ENCODE measurements around the gene CTSO.

Gene CTSO

DNA sequence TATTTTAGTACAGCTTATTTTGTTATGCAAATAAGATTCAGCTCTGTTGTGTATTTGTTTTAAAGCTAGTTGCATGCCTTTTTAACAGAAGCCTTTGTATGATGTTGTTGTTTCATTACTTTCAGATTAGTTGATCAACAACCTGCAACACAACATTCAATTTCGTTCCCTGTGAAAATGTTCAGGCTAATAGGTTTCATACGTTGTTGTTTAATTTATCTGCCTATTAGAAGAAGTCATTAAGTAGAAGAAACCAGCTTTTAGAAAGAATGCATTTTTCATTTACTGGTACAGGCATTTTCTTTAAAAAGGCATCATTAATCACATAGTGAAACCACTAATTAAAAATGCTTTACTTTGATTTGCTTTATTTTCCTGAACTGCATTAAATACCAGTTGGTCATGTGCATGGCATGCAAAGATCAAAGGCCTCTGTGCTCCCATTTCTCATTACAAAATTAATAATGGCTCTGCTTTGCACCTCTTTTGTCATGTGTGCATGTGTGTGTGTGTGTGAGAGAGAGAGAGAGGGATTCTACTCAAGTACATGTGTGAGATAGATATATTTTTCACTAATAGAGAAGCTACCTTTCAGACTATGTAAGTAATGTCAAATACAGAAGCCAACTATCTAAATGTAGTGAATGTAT, 29.2 kb upstream of the CTSO start (continued):
- TF ChIP-seq, protein P1, sequence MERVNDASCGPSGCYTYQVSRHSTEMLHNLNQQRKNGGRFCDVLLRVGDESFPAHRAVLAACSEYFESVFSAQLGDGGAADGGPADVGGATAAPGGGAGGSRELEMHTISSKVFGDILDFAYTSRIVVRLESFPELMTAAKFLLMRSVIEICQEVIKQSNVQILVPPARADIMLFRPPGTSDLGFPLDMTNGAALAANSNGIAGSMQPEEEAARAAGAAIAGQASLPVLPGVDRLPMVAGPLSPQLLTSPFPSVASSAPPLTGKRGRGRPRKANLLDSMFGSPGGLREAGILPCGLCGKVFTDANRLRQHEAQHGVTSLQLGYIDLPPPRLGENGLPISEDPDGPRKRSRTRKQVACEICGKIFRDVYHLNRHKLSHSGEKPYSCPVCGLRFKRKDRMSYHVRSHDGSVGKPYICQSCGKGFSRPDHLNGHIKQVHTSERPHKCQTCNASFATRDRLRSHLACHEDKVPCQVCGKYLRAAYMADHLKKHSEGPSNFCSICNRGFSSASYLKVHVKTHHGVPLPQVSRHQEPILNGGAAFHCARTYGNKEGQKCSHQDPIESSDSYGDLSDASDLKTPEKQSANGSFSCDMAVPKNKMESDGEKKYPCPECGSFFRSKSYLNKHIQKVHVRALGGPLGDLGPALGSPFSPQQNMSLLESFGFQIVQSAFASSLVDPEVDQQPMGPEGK (CRISPR knock-in tag; IDR thresholded peaks at IDR 0.05; ENCODE audit: borderline replicate concordance), result no peak
- no peak for TF ChIP-seq RARB (CRISPR knock-in tag; IDR thresholded peaks at IDR 0.05)
- no peak for TF ChIP-seq ISL1 (CRISPR knock-in tag; IDR thresholded peaks at IDR 0.05)
- no peak for TF ChIP-seq TSHZ2 (CRISPR knock-in tag; IDR thresholded peaks at IDR 0.05)
- no peak for TF ChIP-seq TCF4 (CRISPR knock-in tag; IDR thresholded peaks at IDR 0.05; ENCODE audit: borderline replicate concordance)
- no peak for TF ChIP-seq OSR1 (CRISPR knock-in tag; IDR thresholded peaks at IDR 0.05)

- TF ChIP-seq, protein P2, sequence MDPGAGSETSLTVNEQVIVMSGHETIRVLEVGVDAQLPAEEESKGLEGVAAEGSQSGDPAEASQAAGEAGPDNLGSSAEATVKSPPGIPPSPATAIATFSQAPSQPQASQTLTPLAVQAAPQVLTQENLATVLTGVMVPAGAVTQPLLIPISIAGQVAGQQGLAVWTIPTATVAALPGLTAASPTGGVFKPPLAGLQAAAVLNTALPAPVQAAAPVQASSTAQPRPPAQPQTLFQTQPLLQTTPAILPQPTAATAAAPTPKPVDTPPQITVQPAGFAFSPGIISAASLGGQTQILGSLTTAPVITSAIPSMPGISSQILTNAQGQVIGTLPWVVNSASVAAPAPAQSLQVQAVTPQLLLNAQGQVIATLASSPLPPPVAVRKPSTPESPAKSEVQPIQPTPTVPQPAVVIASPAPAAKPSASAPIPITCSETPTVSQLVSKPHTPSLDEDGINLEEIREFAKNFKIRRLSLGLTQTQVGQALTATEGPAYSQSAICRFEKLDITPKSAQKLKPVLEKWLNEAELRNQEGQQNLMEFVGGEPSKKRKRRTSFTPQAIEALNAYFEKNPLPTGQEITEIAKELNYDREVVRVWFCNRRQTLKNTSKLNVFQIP (CRISPR knock-in tag; IDR thresholded peaks at IDR 0.05; ENCODE audit: borderline replicate concordance, low read depth), result no peak
- TF ChIP-seq, protein P1 (CRISPR knock-in tag; IDR thresholded peaks at IDR 0.05; ENCODE audit: borderline replicate concordance), result no peak
- TF ChIP-seq ZNF565 (CRISPR knock-in tag; conservative IDR thresholded peaks at IDR 0.05; ENCODE audit: low read depth) (no peak), TOX (CRISPR knock-in tag; IDR thresholded peaks at IDR 0.05; ENCODE audit: borderline replicate concordance) (no peak), ZFP3 (CRISPR knock-in tag; IDR thresholded peaks at IDR 0.05) (no peak), RARB (CRISPR knock-in tag; IDR thresholded peaks at IDR 0.05) (no peak), CREB5 (CRISPR knock-in tag; IDR thresholded peaks at IDR 0.05; ENCODE audit: low read depth) (no peak), ZNF8 (CRISPR knock-in tag; IDR thresholded peaks at IDR 0.05) (no peak)
- no peak for ATAC-seq
Observed at GRCh38 chr4:155978810-155979209, 25.1 kb upstream of the CTSO start.

DNA sequence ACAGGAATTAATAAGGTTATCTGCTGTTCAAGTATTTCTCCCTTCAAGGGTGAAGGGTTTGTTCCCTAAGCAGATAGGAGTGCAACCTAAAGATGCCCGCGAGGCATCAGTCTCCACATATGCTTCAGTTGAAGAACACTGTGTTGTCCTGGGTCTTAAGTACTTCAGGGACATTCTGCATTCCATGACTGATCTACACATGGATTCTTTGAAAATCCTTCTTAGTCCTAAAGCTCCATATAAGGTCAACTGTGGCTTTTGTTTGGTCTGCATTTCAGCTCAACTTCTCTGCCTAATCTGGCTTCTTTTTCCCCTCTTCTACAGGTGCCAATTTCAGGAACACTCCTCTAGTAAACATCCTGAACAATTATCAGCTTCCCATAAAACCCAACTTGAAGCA, 21.8 kb upstream of the CTSO start:
- TF ChIP-seq ISL1 (CRISPR knock-in tag; IDR thresholded peaks at IDR 0.05) (no peak), ZC3H10 (CRISPR knock-in tag; IDR thresholded peaks at IDR 0.05) (no peak), TOX (CRISPR knock-in tag; IDR thresholded peaks at IDR 0.05; ENCODE audit: borderline replicate concordance) (no peak), ARNTL (CRISPR knock-in tag; IDR thresholded peaks at IDR 0.05; ENCODE audit: borderline replicate concordance, low read depth) (no peak), ZNF70 (CRISPR knock-in tag; IDR thresholded peaks at IDR 0.05) (no peak)
- no peak for ATAC-seq

- ATAC-seq, result no peak
- TF ChIP-seq ZNF565 (CRISPR knock-in tag; conservative IDR thresholded peaks at IDR 0.05; ENCODE audit: low read depth) (no peak), GLIS3 (CRISPR knock-in tag; IDR thresholded peaks at IDR 0.05) (no peak), TCF4 (CRISPR knock-in tag; IDR thresholded peaks at IDR 0.05; ENCODE audit: borderline replicate concordance) (no peak), RARB (CRISPR knock-in tag; IDR thresholded peaks at IDR 0.05) (no peak), ESRRG (CRISPR knock-in tag; IDR thresholded peaks at IDR 0.05) (no peak), CSDC2 (CRISPR knock-in tag; IDR thresholded peaks at IDR 0.05) (no peak), ZNF70 (CRISPR knock-in tag; IDR thresholded peaks at IDR 0.05) (no peak), TSHZ2 (CRISPR knock-in tag; IDR thresholded peaks at IDR 0.05) (no peak)
- TF ChIP-seq, protein P2 (CRISPR knock-in tag; IDR thresholded peaks at IDR 0.05; ENCODE audit: borderline replicate concordance, low read depth), result no peak
- TF ChIP-seq, protein P1 (CRISPR knock-in tag; IDR thresholded peaks at IDR 0.05; ENCODE audit: borderline replicate concordance), result no peak
Observed at GRCh38 chr4:155974996-155975395, 21.3 kb upstream of the CTSO start.

Measured in SK-N-SH treated with all-trans-retinoic acid at 6 μM for 48 hours (cell line).